HEK293 (cell line): ENCODE results near the gene HSD17B1.

Source experiments
- FEZF1 ChIP-seq: fragments of 450-650 bp; formaldehyde crosslinking; IDR thresholded peaks from 2 replicates; pipeline ENCODE4 v1.5.1; 2016; ENCODE audit warnings: missing biosample characterization, missing genetic modification characterization
- GLIS1 ChIP-seq: fragments of 450-650 bp; formaldehyde crosslinking; IDR thresholded peaks from 2 replicates; pipeline ENCODE4 v1.5.1; 2016; ENCODE audit warnings: missing biosample characterization, missing genetic modification characterization
- IKZF3 ChIP-seq: fragments of 450-650 bp; IDR thresholded peaks from 2 replicates; pipeline ENCODE4 v1.5.0; 2018; ENCODE audit warnings: missing biosample characterization, mild to moderate bottlenecking, missing genetic modification characterization, moderate library complexity
- KLF16 ChIP-seq: fragments of 450-650 bp; formaldehyde crosslinking; IDR thresholded peaks from 2 replicates; pipeline ENCODE4 v1.5.1; 2017; ENCODE audit warnings: missing biosample characterization, missing genetic modification characterization
- KLF9 ChIP-seq: fragments of 450-650 bp; formaldehyde crosslinking; IDR thresholded peaks from 2 replicates; pipeline ENCODE4 v1.5.1; 2016; ENCODE audit warnings: missing biosample characterization, missing genetic modification characterization, low read depth
- PRDM10 ChIP-seq: fragments of 450-650 bp; formaldehyde crosslinking; IDR thresholded peaks from 2 replicates; pipeline ENCODE4 v1.5.1; 2016; ENCODE audit warnings: missing biosample characterization, missing genetic modification characterization
- WT1 ChIP-seq: fragments of 450-650 bp; formaldehyde crosslinking; IDR thresholded peaks from 2 replicates; pipeline ENCODE4 v1.5.1; 2016; ENCODE audit warnings: missing biosample characterization, missing genetic modification characterization
- ZBTB20 ChIP-seq: fragments of 450-650 bp; formaldehyde crosslinking; IDR thresholded peaks from 2 replicates; pipeline ENCODE4 v1.5.1; 2016; ENCODE audit warnings: missing biosample characterization, missing genetic modification characterization
- ZBTB8A ChIP-seq: fragments of 450-650 bp; formaldehyde crosslinking; IDR thresholded peaks from 2 replicates; pipeline ENCODE4 v1.5.1; 2016; ENCODE audit warnings: missing biosample characterization, missing genetic modification characterization
- ZNF112 ChIP-seq: fragments of 450-650 bp; formaldehyde crosslinking; IDR thresholded peaks from 2 replicates; pipeline ENCODE4 v1.5.0; 2017; ENCODE audit warnings: missing biosample characterization, missing genetic modification characterization
- ZNF157 ChIP-seq: fragments of 450-650 bp; formaldehyde crosslinking; IDR thresholded peaks from 2 replicates; pipeline ENCODE4 v1.5.1; 2016; ENCODE audit warnings: missing biosample characterization, missing genetic modification characterization
- ZNF175 ChIP-seq: fragments of 450-650 bp; formaldehyde crosslinking; IDR thresholded peaks from 2 replicates; pipeline ENCODE4 v1.5.1; 2016; ENCODE audit warnings: missing biosample characterization, missing genetic modification characterization
- ZNF335 ChIP-seq: fragments of 450-650 bp; formaldehyde crosslinking; conservative IDR thresholded peaks from 2 replicates; pipeline ENCODE4 v1.5.1; 2016; ENCODE audit warnings: missing biosample characterization, missing genetic modification characterization
- ZNF341 ChIP-seq: fragments of 450-650 bp; formaldehyde crosslinking; IDR thresholded peaks from 2 replicates; pipeline ENCODE4; 2016; ENCODE audit warnings: low read depth, missing biosample characterization, missing genetic modification characterization
- ZNF366 ChIP-seq: fragments of 450-650 bp; formaldehyde crosslinking; conservative IDR thresholded peaks from 2 replicates; pipeline ENCODE4 v1.5.1; 2016; ENCODE audit warnings: missing biosample characterization, missing genetic modification characterization
- ZNF416 ChIP-seq: fragments of 450-650 bp; formaldehyde crosslinking; IDR thresholded peaks from 2 replicates; pipeline ENCODE4 v1.5.1; 2016; ENCODE audit warnings: missing biosample characterization, missing genetic modification characterization
- ZNF423 ChIP-seq: fragments of 450-650 bp; formaldehyde crosslinking; IDR thresholded peaks from 2 replicates; pipeline ENCODE4 v1.5.1; 2016; ENCODE audit warnings: missing biosample characterization, missing genetic modification characterization
- ZNF433 ChIP-seq: fragments of 450-650 bp; formaldehyde crosslinking; IDR thresholded peaks from 2 replicates; pipeline ENCODE4 v1.5.1; 2016; ENCODE audit warnings: missing biosample characterization, missing genetic modification characterization, low read depth
- ZNF837 ChIP-seq: fragments of 450-650 bp; formaldehyde crosslinking; IDR thresholded peaks from 2 replicates; pipeline ENCODE4 v1.5.1; 2016; ENCODE audit warnings: missing biosample characterization, missing genetic modification characterization
- TF ChIP-seq, protein P1 (sequence below): fragments of 450-650 bp; formaldehyde crosslinking; IDR thresholded peaks from 2 replicates; pipeline ENCODE4 v1.5.1; 2016; ENCODE audit warnings: missing biosample characterization, missing genetic modification characterization, low read depth
- TF ChIP-seq, protein P2 (sequence below): fragments of 450-650 bp; formaldehyde crosslinking; IDR thresholded peaks from 2 replicates; pipeline ENCODE4 v1.5.1; 2017; ENCODE audit warnings: missing biosample characterization, missing genetic modification characterization
- TF ChIP-seq, protein P3 (sequence below): fragments of 450-650 bp; formaldehyde crosslinking; IDR thresholded peaks from 2 replicates; pipeline ENCODE4 v1.5.1; 2016; ENCODE audit warnings: missing biosample characterization, missing genetic modification characterization

HSD17B1 gene

GRCh38 chr17:42518755-42519545 is 33.8 kb upstream of the HSD17B1 start (continued):
- peak; percentile 34; the same call in 1 of the 2 replicates for TF ChIP-seq PRDM10 (tag by site-specific recombination)
- TF ChIP-seq ZNF423 (tag by site-specific recombination) = no peak
- TF ChIP-seq GLIS1 (tag by site-specific recombination) = peak; percentile 62
- TF ChIP-seq FEZF1 (tag by site-specific recombination) = peak; percentile 60
- no peak for TF ChIP-seq ZNF112 (tag by site-specific recombination)
- TF ChIP-seq, protein P1, sequence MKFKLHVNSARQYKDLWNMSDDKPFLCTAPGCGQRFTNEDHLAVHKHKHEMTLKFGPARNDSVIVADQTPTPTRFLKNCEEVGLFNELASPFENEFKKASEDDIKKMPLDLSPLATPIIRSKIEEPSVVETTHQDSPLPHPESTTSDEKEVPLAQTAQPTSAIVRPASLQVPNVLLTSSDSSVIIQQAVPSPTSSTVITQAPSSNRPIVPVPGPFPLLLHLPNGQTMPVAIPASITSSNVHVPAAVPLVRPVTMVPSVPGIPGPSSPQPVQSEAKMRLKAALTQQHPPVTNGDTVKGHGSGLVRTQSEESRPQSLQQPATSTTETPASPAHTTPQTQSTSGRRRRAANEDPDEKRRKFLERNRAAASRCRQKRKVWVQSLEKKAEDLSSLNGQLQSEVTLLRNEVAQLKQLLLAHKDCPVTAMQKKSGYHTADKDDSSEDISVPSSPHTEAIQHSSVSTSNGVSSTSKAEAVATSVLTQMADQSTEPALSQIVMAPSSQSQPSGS (tag by site-specific recombination) = no peak
- peak; percentile 41; the same call in 1 of the 2 replicates for TF ChIP-seq KLF16 (tag by site-specific recombination)
- TF ChIP-seq, protein P2, sequence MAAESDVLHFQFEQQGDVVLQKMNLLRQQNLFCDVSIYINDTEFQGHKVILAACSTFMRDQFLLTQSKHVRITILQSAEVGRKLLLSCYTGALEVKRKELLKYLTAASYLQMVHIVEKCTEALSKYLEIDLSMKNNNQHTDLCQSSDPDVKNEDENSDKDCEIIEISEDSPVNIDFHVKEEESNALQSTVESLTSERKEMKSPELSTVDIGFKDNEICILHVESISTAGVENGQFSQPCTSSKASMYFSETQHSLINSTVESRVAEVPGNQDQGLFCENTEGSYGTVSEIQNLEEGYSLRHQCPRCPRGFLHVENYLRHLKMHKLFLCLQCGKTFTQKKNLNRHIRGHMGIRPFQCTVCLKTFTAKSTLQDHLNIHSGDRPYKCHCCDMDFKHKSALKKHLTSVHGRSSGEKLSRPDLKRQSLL = no peak
- no peak for TF ChIP-seq ZNF433 (tag by site-specific recombination)
- 0 out of 2 replicates have a peak, but pooled peaks have one; percentile 19 for TF ChIP-seq ZBTB20
- TF ChIP-seq ZNF175 (tag by site-specific recombination) = no peak
- TF ChIP-seq ZBTB8A = 0 out of 2 replicates have a peak, but pooled peaks have one; percentile 26
- 0 out of 2 replicates have a peak, but pooled peaks have one; percentile 6 for TF ChIP-seq ZNF341 (tag by site-specific recombination)
- TF ChIP-seq KLF9 = peak; percentile 33; the same call in 1 of the 2 replicates
- TF ChIP-seq ZNF335 (tag by site-specific recombination) = peak; percentile 28; the same call in 1 of the 2 replicates
- TF ChIP-seq, protein P3, sequence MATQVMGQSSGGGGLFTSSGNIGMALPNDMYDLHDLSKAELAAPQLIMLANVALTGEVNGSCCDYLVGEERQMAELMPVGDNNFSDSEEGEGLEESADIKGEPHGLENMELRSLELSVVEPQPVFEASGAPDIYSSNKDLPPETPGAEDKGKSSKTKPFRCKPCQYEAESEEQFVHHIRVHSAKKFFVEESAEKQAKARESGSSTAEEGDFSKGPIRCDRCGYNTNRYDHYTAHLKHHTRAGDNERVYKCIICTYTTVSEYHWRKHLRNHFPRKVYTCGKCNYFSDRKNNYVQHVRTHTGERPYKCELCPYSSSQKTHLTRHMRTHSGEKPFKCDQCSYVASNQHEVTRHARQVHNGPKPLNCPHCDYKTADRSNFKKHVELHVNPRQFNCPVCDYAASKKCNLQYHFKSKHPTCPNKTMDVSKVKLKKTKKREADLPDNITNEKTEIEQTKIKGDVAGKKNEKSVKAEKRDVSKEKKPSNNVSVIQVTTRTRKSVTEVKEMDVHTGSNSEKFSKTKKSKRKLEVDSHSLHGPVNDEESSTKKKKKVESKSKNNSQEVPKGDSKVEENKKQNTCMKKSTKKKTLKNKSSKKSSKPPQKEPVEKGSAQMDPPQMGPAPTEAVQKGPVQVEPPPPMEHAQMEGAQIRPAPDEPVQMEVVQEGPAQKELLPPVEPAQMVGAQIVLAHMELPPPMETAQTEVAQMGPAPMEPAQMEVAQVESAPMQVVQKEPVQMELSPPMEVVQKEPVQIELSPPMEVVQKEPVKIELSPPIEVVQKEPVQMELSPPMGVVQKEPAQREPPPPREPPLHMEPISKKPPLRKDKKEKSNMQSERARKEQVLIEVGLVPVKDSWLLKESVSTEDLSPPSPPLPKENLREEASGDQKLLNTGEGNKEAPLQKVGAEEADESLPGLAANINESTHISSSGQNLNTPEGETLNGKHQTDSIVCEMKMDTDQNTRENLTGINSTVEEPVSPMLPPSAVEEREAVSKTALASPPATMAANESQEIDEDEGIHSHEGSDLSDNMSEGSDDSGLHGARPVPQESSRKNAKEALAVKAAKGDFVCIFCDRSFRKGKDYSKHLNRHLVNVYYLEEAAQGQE (tag by site-specific recombination) = no peak
- no peak for TF ChIP-seq WT1 (tag by site-specific recombination)
- TF ChIP-seq ZNF837 (tag by site-specific recombination) = no peak
- TF ChIP-seq IKZF3 (tag by site-specific recombination) = peak; percentile 48; the same call in 1 of the 2 replicates
- no peak for TF ChIP-seq ZNF416 (tag by site-specific recombination)
- TF ChIP-seq ZNF157 (tag by site-specific recombination) = no peak
- no peak for TF ChIP-seq ZNF366 (tag by site-specific recombination)
